Globus pallidus (tissue), 1 donor: ENCODE data around the gene ANK2.

Source experiments
- DNase-seq: peaks from one replicate; pipeline ENCODE4 v3.0.0-alpha.2; 2015; ENCODE audit warnings: low spot score

The ANK2 gene

DNA sequence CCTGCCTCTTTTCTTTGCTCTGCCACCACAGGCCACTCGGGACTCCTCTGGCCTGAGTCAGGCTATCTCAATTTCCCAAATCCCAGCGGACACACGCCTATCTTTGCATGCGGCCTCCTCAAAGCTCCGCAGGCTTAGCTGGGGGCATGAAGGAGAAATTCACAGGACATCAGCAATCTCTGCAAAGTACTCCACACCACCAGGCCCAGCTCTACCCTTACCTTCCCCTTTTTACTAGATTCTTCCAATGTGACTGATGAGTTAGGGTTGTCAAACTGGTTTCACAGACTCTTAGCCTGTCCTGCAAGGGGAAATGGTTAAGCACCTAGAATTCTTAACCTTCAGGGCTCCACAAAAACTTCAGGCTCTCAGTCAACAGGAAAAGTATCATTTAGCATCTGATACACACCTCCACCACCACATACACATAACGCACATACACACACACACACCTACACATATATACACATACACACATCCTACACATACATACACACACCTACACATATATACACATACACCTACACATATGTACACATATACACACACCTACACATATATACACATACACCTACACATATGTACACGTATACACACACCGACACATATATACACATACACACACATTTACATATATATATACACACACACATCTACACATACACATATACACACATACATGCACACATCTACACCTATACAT, 349.1 kb downstream of the ANK2 start:
- DNase-seq, result no peak

DNA sequence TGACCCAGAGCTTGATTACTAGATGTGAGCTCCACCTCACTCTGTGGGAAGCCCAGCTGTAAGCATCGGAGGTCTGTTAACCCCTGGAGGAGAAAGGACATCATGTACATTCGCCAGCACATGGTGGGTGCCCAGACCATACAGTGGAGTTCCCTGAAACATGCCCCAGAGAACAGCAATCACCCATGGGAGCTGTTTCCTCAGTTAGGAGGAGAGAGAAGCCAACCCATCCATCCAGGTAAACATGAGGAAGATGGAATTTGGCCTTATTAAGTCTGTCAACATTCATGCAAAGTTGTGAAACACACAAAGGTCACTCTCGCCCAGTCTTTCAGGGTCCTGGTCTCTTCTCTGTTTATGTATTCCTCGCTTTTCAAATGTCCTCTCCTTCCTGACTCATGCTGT, 354.7 kb downstream of the ANK2 start:
- no peak for DNase-seq

DNA sequence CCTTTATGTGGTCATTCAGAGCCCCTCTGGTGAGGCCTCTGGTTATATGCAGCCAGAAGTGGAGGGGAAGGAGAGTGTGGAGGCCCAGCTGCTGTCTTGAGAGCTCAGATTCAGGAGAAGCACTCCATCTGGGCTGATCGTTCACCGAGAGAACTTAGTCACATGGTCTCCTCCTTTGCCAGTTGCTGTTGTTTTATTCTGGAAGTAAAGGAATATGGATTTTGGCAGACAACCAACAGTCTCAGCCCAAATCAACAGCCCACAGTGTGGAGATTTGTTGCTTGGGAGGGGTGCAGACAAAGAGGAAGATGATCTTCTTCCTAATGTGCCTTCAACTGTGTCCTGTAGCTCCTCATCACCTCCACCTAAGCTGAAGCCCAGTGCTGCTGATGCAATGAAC, 355.4 kb downstream of the ANK2 start:
- DNase-seq, result no peak

DNA sequence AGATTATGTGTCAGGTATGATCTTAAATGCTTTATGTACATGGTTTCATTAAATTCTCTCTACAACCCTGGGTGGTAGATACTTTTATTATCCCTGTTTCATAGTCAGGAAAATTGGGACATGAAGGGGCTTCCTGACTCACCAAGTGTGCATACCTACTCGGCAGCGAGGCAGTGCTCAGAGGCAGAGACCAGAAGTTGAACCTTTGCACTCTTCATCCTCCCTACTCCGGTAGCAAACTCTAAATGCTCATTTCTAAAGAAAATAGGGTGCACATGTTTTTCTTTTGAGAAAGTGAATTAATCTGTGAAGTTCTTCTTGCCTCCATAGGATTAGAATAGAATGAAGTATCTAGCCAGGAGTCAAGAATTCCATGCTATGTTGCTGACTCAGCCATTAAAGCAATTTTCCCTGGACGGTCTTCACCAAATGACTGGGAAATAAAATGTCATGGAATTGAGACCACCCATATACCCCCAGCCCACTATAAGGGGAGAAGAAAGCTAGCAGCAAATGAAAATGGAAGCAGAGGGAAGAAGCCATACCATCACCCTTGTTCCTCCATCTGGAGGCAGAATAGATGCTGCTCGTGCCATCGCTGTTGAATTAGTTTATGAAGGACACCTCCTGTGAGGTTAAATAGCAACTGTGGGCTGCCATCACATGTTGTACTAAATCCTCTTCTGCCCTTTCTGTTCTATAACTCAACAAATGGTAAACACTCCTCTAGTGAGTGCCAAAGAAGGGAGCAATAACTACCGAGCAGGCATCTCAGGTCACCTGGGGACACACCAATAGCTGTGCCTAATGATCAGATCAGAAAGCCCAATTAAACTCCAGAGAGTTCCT, 356.6 kb downstream of the ANK2 start:
- DNase-seq, result no peak

DNA sequence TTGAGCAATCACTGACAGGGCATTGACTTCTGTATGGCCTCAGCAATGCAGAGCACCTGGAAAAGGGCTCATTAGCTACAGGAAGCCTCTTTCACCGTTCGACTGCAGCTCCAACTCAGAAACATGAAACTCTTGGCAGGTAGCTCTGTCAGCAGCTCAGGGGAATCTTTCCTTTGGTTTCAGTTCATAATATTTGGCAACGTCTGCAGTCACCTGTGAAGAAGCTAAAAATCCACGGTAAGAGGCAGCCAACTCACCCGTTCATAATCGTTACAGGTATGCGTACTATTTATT, 357.2 kb downstream of the ANK2 start:
- no peak for DNase-seq

- DNase-seq, result no peak
Measured at GRCh38 chr4:113407409-113407808, 358.0 kb downstream of the ANK2 start.

GRCh38 chr4:113409181-113409580, 359.7 kb downstream of the ANK2 start:
- no peak for DNase-seq

DNA sequence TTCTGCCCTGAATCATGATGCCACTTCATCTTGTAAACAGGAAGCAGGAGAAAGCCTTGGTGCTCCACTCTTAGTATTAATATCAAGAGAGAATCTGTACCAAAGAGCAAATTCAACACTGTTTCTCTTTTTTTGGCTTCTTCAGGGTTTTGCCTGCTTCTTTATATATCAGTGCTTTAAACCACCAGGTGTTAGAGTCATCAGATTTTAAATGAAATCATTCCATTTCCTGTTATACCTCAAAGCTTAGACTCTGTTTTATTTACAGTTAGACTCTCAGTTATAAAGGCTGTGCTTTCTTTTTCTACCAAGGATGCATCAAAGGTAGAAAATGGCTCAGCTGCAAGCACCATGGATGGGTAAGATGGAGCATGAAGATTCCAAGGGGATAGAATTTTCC, 361.2 kb downstream of the ANK2 start:
- no peak for DNase-seq

DNA sequence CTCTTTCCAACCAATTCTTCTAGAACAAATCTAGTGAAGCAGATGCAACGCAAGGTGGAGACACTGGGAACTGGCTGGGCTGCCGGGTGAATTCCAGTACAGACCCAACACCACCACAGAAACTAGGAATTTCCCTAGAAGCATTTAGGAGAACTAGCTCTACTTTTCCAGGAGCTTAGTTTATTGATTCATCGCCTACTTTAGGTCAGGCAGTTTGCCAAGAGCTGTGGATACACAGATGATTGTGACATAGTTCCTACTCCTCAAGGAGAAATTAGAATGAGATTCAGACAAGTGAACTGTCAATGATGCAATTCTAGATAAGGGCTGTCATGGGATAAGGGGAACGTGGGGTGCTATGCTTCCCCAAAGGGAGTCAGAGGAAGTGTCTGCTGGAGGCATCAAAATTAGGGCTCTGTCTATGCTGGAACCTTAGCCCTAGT, 362.1 kb downstream of the ANK2 start:
- DNase-seq, result no peak

- no peak for DNase-seq
Measured at GRCh38 chr4:113419631-113420030, 370.2 kb downstream of the ANK2 start.

GRCh38 chr4:113420938-113421337, 371.5 kb downstream of the ANK2 start:
- DNase-seq, result no peak

- DNase-seq, result no peak
Measured at GRCh38 chr4:113423631-113424030, 374.2 kb downstream of the ANK2 start.

- DNase-seq, result no peak
Measured at GRCh38 chr4:113433116-113433515, 383.7 kb downstream of the ANK2 start.
